ENCODE data around the gene IFIH1. TPM values are rescaled to one million over a fixed set of nuclear protein-coding genes. Genes with fewer than 3 reads are reported as not detected.

The IFIH1 gene
- total RNA-seq, 6 experiments from 2014 or later = 0.83 to 2.1 (median 1.7) TPM

GRCh38 chr2:162300266-162300665 is 18.2 kb downstream of the IFIH1 start:
- no peak for DNase-seq

GRCh38 chr2:162298669-162299335 is 19.7 kb downstream of the IFIH1 start:
- no peak for DNase-seq
- no peak for TF ChIP-seq CTCF (IDR thresholded peaks at IDR 0.05)
- Mint-ChIP-seq H3K27ac (no peak overlapping the region), H3K4me1 (ENCODE audit: low read depth) (peaks cover 11% of the 10 kb centered on the region), H3K9me3 (no peaks in the 10 kb centered on the region), H3K4me3 (no peak overlapping the region), H3K36me3 (ENCODE audit: low read depth) (no peaks in the 10 kb centered on the region), H3K27me3 (ENCODE audit: insufficient read depth) (no peaks in the 10 kb centered on the region; the same call in 1 of the 2 replicates)

More at GRCh38 chr2:162300266-162300665, 18.2 kb downstream of the IFIH1 start:
- Mint-ChIP-seq H3K9me3 (no peaks in the 10 kb centered on the region), H3K4me1 (ENCODE audit: low read depth) (peaks cover 11% of the 10 kb centered on the region), H3K27ac (no peak overlapping the region), H3K36me3 (ENCODE audit: low read depth) (no peaks in the 10 kb centered on the region), H3K27me3 (ENCODE audit: insufficient read depth) (no peaks in the 10 kb centered on the region; the same call in 1 of the 2 replicates), H3K4me3 (no peak overlapping the region)
- TF ChIP-seq CTCF (IDR thresholded peaks at IDR 0.05) = no peak

- H3K4me1 Mint-ChIP-seq (ENCODE audit: low read depth) = peaks cover 17% of the 10 kb centered on the region
- TF ChIP-seq CTCF (IDR thresholded peaks at IDR 0.05) = peak; percentile 96
- peak; percentile 74 for DNase-seq
- no peaks in the 10 kb centered on the region for H3K9me3 Mint-ChIP-seq
- H3K4me3 Mint-ChIP-seq = no peak overlapping the region
- no peaks in the 10 kb centered on the region for H3K36me3 Mint-ChIP-seq (ENCODE audit: low read depth)
- H3K27ac Mint-ChIP-seq = no peak overlapping the region
- no peaks in the 10 kb centered on the region; the same call in 1 of the 2 replicates for H3K27me3 Mint-ChIP-seq (ENCODE audit: insufficient read depth)
Measured at GRCh38 chr2:162297925-162298552, 20.4 kb downstream of the IFIH1 start.

GRCh38 chr2:162295009-162295408 is 23.5 kb downstream of the IFIH1 start:
- H3K27me3 Mint-ChIP-seq (ENCODE audit: insufficient read depth) = no peaks in the 10 kb centered on the region
- H3K36me3 Mint-ChIP-seq (ENCODE audit: low read depth) = no peaks in the 10 kb centered on the region
- peaks cover 22% of the 10 kb centered on the region for H3K4me1 Mint-ChIP-seq (ENCODE audit: low read depth)
- no peak for TF ChIP-seq CTCF (IDR thresholded peaks at IDR 0.05)
- no peak for DNase-seq
- H3K9me3 Mint-ChIP-seq = no peaks in the 10 kb centered on the region
- H3K27ac Mint-ChIP-seq = no peak overlapping the region
- H3K4me3 Mint-ChIP-seq = no peak overlapping the region

GRCh38 chr2:162293122-162293786 is 25.2 kb downstream of the IFIH1 start:
- no peak for DNase-seq
- Mint-ChIP-seq H3K27me3 (ENCODE audit: insufficient read depth) (no peaks in the 10 kb centered on the region), H3K36me3 (ENCODE audit: low read depth) (no peaks in the 10 kb centered on the region), H3K9me3 (no peaks in the 10 kb centered on the region), H3K4me3 (no peak overlapping the region), H3K4me1 (ENCODE audit: low read depth) (peaks cover 22% of the 10 kb centered on the region), H3K27ac (no peak overlapping the region)
- no peak for TF ChIP-seq CTCF (IDR thresholded peaks at IDR 0.05)
